Epithelial cell of esophagus (primary cell): Measurements from ENCODE around the gene SCAF8.
"Not testable (repeated sequence)": the region's sequence is repeated elsewhere in the genome, so short reads cannot be mapped to it uniquely, and the experiment has no call there.

ENCODE experiments used
- DNase-seq: peaks from one replicate; pipeline ENCODE4 v3.0.0; 2010; ENCODE audit warnings: low read depth
- H3K4me3 ChIP-seq: 2 replicates; pipeline ENCODE4 v1.5.1; 2011; ENCODE audit warnings: mild to moderate bottlenecking, low read length, control low read depth
- CTCF ChIP-seq: IDR thresholded peaks from 2 replicates; pipeline ENCODE4 v1.5.1; 2011; ENCODE audit warnings: low read depth, mild to moderate bottlenecking, low read length, control low read depth, inconsistent platforms; ENCODE audit not compliant: insufficient read depth; ENCODE audit errors: missing control alignments

The SCAF8 gene

GRCh38 chr6:154792761-154793160, 59.5 kb downstream of the SCAF8 start:
- no peak overlapping the region for H3K4me3 ChIP-seq
- peak; percentile 83 for DNase-seq
- no peak for TF ChIP-seq CTCF

- DNase-seq, result no peak
- TF ChIP-seq CTCF, result no peak
- H3K4me3 ChIP-seq, result no peak overlapping the region
Measured at GRCh38 chr6:154796484-154796883, 63.3 kb downstream of the SCAF8 start.

- DNase-seq, result no peak
- no peak overlapping the region for H3K4me3 ChIP-seq
- no peak for TF ChIP-seq CTCF
Measured at GRCh38 chr6:154797857-154798256, 64.6 kb downstream of the SCAF8 start.

GRCh38 chr6:154800338-154800737, 67.1 kb downstream of the SCAF8 start:
- no peak for TF ChIP-seq CTCF
- H3K4me3 ChIP-seq, result no peak overlapping the region
- DNase-seq, result no peak

- DNase-seq, result peak; percentile 49
- H3K4me3 ChIP-seq, result no peak overlapping the region
- TF ChIP-seq CTCF, result peak; percentile 54
Measured at GRCh38 chr6:154805288-154805911, 72.2 kb downstream of the SCAF8 start.

- H3K4me3 ChIP-seq, result no peak overlapping the region
- DNase-seq, result no peak
- no peak for TF ChIP-seq CTCF
Measured at GRCh38 chr6:154806804-154807203, 73.6 kb downstream of the SCAF8 start.

- not testable (repeated sequence) for DNase-seq, H3K4me3 ChIP-seq
Measured at GRCh38 chr6:154811663-154812062, 78.4 kb downstream of the SCAF8 start.
